GM12873 (cell line): ENCODE results near the gene ZNF791.

Source experiments
- TF ChIP-seq, protein P1 (sequence below): IDR thresholded peaks from 2 replicates; pipeline ENCODE4 v1.5.1; 2012; ENCODE audit warnings: low read depth, mild to moderate bottlenecking, moderate library complexity, low read length, control low read depth; ENCODE audit not compliant: insufficient read depth; ENCODE audit errors: missing control alignments

Gene ZNF791

DNA sequence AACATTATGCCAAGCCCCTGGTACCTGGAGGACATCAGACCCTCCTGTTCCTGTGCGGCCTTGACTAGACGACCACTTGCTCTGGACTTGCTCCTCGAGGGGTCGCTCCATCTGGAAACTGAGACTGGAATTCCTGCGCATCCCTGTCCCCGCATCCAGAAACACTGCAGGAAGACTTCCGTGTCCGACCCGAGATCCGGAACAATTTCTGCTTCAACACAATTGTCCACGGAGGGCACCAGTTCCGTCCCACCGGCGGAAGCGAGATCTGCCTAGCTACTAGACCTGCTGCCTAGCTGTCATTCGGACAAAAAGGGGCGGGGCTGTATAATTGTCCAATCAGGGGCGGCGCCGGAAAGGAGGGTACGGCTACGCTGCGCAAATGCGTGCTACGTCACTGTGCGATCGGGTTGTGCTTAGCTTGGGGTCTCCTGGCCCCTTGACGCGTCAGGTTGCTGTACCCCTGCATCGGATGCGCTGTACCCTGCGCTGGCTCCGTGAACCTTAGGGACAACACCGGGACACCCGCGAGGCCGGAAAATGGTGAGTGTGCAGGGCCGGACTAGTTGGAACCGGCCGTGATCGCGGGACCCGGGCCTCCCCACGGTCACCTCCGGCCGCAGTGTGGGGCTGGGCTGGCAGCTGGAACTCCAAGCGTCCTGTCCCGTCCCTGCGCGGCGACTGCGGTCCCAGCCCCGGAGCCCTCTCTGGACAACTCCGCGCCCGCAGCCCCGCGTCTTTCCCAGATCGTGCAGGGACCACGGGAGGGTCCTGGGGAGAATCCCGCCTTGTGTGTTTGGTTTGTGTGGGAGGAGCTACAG is at the start of gene ZNF791, which contains the start of gene ZNF490:
ZNF791 (plus strand) TSS at position 381 of the 821 bp plus-strand sequence; CDS start at position 541, 160 bp downstream.
ZNF490 (minus strand) TSS at position 274 of the 821 bp plus-strand sequence; CDS start at position 141, 133 bp downstream.
- TF ChIP-seq, protein P1, sequence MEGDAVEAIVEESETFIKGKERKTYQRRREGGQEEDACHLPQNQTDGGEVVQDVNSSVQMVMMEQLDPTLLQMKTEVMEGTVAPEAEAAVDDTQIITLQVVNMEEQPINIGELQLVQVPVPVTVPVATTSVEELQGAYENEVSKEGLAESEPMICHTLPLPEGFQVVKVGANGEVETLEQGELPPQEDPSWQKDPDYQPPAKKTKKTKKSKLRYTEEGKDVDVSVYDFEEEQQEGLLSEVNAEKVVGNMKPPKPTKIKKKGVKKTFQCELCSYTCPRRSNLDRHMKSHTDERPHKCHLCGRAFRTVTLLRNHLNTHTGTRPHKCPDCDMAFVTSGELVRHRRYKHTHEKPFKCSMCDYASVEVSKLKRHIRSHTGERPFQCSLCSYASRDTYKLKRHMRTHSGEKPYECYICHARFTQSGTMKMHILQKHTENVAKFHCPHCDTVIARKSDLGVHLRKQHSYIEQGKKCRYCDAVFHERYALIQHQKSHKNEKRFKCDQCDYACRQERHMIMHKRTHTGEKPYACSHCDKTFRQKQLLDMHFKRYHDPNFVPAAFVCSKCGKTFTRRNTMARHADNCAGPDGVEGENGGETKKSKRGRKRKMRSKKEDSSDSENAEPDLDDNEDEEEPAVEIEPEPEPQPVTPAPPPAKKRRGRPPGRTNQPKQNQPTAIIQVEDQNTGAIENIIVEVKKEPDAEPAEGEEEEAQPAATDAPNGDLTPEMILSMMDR: no peak

DNA sequence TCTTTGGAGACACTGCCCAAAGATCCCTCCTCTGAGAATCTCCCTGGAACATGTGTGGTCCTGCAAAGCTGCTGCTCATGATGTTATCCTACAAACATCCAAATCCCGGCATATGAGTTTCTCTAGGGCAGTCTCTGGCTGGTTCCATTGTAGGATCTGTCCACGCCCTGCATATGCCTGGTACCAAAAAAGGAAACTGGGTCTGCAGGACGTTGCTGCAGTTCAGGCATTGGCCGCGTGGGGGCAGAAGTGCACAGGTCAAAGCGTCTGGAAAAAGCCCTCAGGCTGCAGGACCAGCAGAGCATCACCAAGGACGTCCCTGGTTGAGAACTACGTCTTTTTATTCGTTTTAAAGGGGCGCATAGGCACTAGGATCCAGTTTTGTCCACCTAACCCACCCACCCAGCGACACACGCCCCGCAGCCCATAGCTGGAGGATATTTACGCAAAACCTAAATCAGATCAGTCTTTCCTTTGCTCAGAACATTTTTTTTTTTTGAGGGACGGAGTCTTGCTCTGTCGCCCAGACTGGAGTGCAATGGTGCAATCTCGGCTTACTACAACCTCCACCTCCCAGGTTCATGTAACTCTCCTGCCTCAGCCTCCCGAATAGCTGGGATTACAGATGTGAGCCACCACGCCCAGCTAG is 46.6 kb upstream of the ZNF791 start:
- TF ChIP-seq, protein P1: peak; percentile 98

DNA sequence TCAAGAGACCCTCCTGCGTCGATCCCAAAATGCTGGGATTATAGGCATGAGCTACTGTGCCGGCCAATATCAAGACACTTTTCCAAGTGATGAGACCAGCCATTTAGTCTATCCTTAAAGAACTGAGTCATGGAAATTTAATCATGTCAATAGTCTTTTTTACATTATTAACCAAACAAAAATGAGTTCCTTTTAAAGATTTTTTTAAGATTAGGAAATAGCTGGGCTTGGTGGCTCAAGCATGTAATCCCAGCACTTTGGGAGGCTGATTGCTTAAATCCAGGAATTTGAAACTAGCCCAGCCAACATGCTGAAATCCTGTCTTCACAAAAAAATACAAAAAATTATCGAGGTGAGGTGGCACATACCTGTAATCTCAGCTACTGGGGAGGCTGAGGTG is 42.8 kb upstream of the ZNF791 start:
- TF ChIP-seq, protein P1: no peak

DNA sequence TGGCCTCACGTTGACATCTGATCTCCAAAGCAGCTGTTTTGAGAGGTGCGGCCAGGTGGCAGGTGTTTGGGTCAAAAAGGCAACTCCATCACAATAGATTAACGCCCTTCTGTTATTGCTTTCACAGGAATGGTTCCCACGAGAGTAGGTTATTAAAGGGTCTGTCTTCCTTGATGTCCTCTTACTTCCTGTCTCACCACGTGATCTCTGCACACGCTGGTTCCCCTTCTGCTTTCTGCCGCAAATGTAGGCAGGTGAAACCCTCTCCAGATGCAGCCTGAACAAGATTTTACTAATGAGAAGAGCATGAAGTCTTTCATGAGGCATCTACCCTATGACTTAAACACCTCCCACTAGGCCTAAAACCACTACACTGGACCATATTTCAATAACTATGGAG is 36.7 kb upstream of the ZNF791 start:
- TF ChIP-seq, protein P1: no peak

DNA sequence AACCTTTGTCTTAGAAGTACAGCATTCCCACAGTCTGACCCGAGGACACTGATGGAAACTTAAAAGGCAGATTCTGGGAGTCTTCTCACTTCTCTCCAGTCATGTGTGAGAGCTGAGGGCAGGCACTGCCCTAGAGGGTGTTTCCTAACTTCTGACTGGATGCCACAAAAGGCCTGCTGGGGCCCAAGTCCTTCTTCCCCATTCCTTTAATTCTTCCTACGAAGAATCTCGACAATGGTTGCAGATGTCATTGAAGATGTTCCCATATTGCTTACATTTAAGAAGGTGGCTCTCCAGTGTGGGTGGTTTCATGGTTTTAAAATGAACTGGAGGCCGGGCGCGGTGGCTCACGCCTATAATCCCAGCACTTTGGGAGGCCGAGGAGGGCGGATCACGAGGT is 32.1 kb upstream of the ZNF791 start:
- TF ChIP-seq, protein P1: no peak

DNA sequence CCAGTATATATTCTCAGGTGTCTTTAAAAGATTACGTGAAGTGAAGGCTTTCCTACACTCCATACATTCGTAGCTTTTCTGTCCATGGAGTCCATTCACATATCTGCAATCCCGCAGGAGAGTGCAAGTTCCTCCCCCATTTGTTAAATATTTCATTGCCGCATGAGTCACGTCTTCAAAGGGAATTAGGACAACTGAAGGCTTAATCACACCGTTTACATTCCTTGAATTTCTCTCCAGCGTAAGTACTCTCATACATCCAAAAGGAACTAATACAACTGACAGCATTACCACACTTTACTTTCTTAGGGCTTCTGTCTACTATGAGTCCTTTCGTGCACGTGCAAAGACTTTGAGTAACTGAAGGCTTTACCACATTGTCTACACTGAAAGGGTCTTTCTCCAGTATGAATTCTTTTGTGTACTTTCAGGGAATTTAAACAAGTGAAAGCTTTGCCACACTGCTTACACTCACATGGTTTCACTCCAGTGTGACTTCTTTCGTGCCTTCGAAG is 30.5 kb upstream of the ZNF791 start:
- TF ChIP-seq, protein P1: no peak

DNA sequence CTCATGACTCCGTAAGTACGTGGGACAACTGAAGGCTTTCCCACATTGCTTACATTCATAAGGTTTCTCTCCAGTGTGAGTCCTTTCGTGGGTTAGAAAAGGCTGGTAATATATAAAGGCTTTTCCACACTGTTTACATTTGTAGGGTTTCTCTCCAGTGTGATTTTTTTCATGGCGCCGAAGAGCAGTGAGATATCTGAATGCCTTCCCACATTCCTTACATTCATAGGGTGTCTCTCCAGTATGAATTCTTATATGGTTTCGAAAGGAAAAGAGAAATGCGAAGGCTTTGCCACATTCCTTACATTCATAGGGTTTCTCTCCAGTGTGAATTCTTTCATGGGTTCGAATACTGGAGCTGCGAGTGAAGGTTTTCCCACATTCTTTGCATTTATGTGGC is 29.6 kb upstream of the ZNF791 start:
- TF ChIP-seq, protein P1: no peak
